ENCODE measurements around the gene SPRED2.

DNA sequence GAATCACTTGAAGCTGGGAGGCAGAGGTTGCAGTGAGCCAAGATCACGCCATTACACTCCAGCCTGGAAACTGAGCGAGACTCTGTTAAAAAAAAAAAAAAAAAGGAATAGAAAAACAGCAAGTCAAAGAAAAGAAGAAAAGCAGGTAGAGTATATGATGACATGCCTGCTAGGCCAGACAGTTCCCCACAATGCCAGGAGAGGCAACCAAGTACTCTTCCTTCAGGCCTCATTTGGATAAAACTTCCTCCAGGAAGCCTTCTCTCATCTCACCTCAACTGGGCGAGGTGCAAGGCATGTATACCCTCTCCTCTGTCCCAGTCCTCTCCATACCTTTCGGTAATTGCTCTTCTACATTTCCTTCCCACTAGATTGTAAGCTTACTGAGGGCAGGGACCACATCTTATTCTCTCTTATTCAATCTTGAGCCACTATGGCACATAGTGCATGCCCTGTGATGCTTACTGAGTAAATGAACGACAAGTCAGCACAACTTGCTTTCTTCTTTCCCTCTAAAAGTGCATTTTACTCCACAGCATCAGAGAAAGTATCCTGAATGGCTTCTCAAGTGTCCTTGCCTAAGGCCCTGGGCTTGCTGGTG lies 10.1 kb upstream of the SPRED2 start:
- TF ChIP-seq, protein P1, sequence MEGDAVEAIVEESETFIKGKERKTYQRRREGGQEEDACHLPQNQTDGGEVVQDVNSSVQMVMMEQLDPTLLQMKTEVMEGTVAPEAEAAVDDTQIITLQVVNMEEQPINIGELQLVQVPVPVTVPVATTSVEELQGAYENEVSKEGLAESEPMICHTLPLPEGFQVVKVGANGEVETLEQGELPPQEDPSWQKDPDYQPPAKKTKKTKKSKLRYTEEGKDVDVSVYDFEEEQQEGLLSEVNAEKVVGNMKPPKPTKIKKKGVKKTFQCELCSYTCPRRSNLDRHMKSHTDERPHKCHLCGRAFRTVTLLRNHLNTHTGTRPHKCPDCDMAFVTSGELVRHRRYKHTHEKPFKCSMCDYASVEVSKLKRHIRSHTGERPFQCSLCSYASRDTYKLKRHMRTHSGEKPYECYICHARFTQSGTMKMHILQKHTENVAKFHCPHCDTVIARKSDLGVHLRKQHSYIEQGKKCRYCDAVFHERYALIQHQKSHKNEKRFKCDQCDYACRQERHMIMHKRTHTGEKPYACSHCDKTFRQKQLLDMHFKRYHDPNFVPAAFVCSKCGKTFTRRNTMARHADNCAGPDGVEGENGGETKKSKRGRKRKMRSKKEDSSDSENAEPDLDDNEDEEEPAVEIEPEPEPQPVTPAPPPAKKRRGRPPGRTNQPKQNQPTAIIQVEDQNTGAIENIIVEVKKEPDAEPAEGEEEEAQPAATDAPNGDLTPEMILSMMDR (IDR thresholded peaks at IDR 0.05): no peak
- TF ChIP-seq POLR2A (IDR thresholded peaks at IDR 0.05): no peak

Measured in stomach (tissue), 4 donors.